Stimulated activated CD8-positive, alpha-beta memory T cell treated with anti-CD3 and anti-CD28 coated beads, Interleukin-7, amount 100 ng/mL, for 1 hour (primary cell): ENCODE data around the gene AKIRIN2.
"Not testable (repeated sequence)": the region's sequence is repeated elsewhere in the genome, so short reads cannot be mapped to it uniquely, and the experiment has no call there.

Source experiments
- DNase-seq, 2 donors: peaks; one replicate each; pipeline ENCODE4 v3.0.0-alpha.2; 2020; ENCODE audit warnings: low read depth in 2 of 2

AKIRIN2 gene

GRCh38 chr6:87718662-87719433 is 16.8 kb upstream of the AKIRIN2 start:
- DNase-seq: no peak

- no peak for DNase-seq
Measured at GRCh38 chr6:87716928-87717614, 15.0 kb upstream of the AKIRIN2 start.

- DNase-seq: no peak
Measured at GRCh38 chr6:87714093-87714842, 12.2 kb upstream of the AKIRIN2 start.

GRCh38 chr6:87712713-87713112 is 10.7 kb upstream of the AKIRIN2 start:
- not testable (repeated sequence) for DNase-seq

GRCh38 chr6:87710090-87710489 is 8.1 kb upstream of the AKIRIN2 start:
- no peak for DNase-seq

- not testable (repeated sequence) for DNase-seq
Measured at GRCh38 chr6:87708581-87709427, 6.8 kb upstream of the AKIRIN2 start.

GRCh38 chr6:87706187-87706966 is 4.3 kb upstream of the AKIRIN2 start:
- DNase-seq: no peak

- DNase-seq: no peak
Measured at GRCh38 chr6:87705070-87705691, 3.1 kb upstream of the AKIRIN2 start.

- not testable (repeated sequence) for DNase-seq
Measured at GRCh38 chr6:87703039-87703438, 1.0 kb upstream of the AKIRIN2 start.

GRCh38 chr6:87702589-87702945 is 534 bp upstream of the AKIRIN2 start:
- DNase-seq: no peak

- peak in 1 of 2 donors; percentile 10 for DNase-seq
Measured at GRCh38 chr6:87701344-87701675, 723 bp downstream of the AKIRIN2 start.

GRCh38 chr6:87700397-87701343 is 1.4 kb downstream of the AKIRIN2 start:
- DNase-seq: no peak

GRCh38 chr6:87699576-87699975 is 2.5 kb downstream of the AKIRIN2 start:
- no peak for DNase-seq

- no peak for DNase-seq
Measured at GRCh38 chr6:87698547-87699006, 3.5 kb downstream of the AKIRIN2 start.

- no peak for DNase-seq
Measured at GRCh38 chr6:87697581-87698546, 4.2 kb downstream of the AKIRIN2 start.

- DNase-seq: not testable (repeated sequence)
Measured at GRCh38 chr6:87696817-87697216, 5.2 kb downstream of the AKIRIN2 start.

- no peak for DNase-seq
Measured at GRCh38 chr6:87692086-87692485, 9.9 kb downstream of the AKIRIN2 start.

- no peak for DNase-seq
Measured at GRCh38 chr6:87690441-87690840, 11.6 kb downstream of the AKIRIN2 start.
